Esophagus squamous epithelium (tissue), 5 donors: ENCODE results near the gene MUSK. TPM values are rescaled to one million over a fixed set of nuclear protein-coding genes. Genes with fewer than 3 reads are reported as not detected.

Experiments used
- DNase-seq: peaks from one replicate; lab custom pipeline; 2025; lab: John Stamatoyannopoulos, UW
- H3K27ac ChIP-seq, 4 donors: fragments of 200-600 bp; sonication (generic); one replicate each; pipeline ENCODE4 v1.5.1; 2016 to 2019; ENCODE audit warnings: mild to moderate bottlenecking in 1 of 4
- H3K27me3 ChIP-seq, 4 donors: fragments of 200-600 bp; sonication (generic); 1 replicate in 3 of 4; 2 replicates in 1 of 4; pipeline versions ENCODE4 v1.5.1 to v1.6.0; 2017 to 2021; ENCODE audit warnings: antibody characterized with exemption in 1 of 4
- H3K36me3 ChIP-seq, 3 donors: fragments of 200-600 bp; sonication (generic); one replicate each; pipeline ENCODE4 v1.5.1; 2016 to 2019
- H3K4me1 ChIP-seq, 3 donors: fragments of 200-600 bp; sonication (generic); one replicate each; pipeline ENCODE4 v1.5.1; 2017 to 2019
- H3K4me3 ChIP-seq, 4 donors: fragments of 200-600 bp; sonication (generic); 1 replicate in 3 of 4; 2 replicates in 1 of 4; pipeline ENCODE4 v1.5.1; 2016 to 2019; ENCODE audit warnings: mild to moderate bottlenecking in 2 of 4, moderate library complexity in 1 of 4
- H3K9me3 ChIP-seq, 3 donors: fragments of 200-600 bp; sonication (generic); one replicate each; pipeline ENCODE4 v1.5.1; 2016 to 2019
- CTCF ChIP-seq, 6 experiments: fragments of 450-650 bp in 4 of 6; fragments of 200-600 bp in 2 of 6; sonication (generic) in 2 of 6; IDR thresholded peaks; one replicate each; pipeline ENCODE4 v1.5.1; 2016 to 2019; ENCODE audit warnings: antibody characterized with exemption in 6 of 6, mild to moderate bottlenecking in 4 of 6, moderate library complexity in 4 of 6
- POLR2A ChIP-seq, 4 donors: fragments of 450-650 bp; IDR thresholded peaks; one replicate each; pipeline ENCODE4 v1.6.1; 2017; ENCODE audit warnings: antibody characterized with exemption in 4 of 4, mild to moderate bottlenecking in 4 of 4, moderate library complexity in 3 of 4
- WGBS, 2 donors: methylation state at CpG; one replicate each; pipeline ENCODE4 v1.1.5; 2018; 5-methylcytosine and 5-hydroxymethylcytosine counted together
- intact Hi-C: fragments of 100-400 bp; cut with DNase I; formaldehyde crosslinking; loops from one replicate; pipeline ENCODE4 v1.15.0; 2022
- total RNA-seq, 4 donors: library from RNA; depleted of rRNA; stranded (reverse); fragments of >200 nt; gene quantifications; one replicate each; pipeline ENCODE4 v1.1.0, GENCODE V29; 2016
- donor health status: DM: yes; HTN: yes; CAD: no.

Gene MUSK
- total RNA-seq, 4 donors from 2014 or later, result 0.15 to 10.1 (median 1.5) TPM

- no peak overlapping the region for H3K4me3 ChIP-seq
- H3K36me3 ChIP-seq, result no peaks in the 10 kb centered on the region
- TF ChIP-seq CTCF (IDR thresholded peaks at IDR 0.05) (no peak), POLR2A (IDR thresholded peaks at IDR 0.05) (no peak)
- intact Hi-C loops, result no loop called here
- no peaks in the 10 kb centered on the region for H3K27me3 ChIP-seq
- WGBS, 2 donors, result 58 to 77% methylated on average over 2 of the region's 2 CpGs
- H3K27ac ChIP-seq, result no peak overlapping the region
- DNase-seq, result no peak
- no peaks in the 10 kb centered on the region for H3K4me1 ChIP-seq
- no peaks in the 10 kb centered on the region for H3K9me3 ChIP-seq
Measured at GRCh38 chr9:110731437-110732028, 62.9 kb downstream of the MUSK start.

- Histone ChIP-seq H3K4me3 (no peak overlapping the region), H3K27me3 (no peaks in the 10 kb centered on the region), H3K4me1 (peaks cover 0 to 19% (median 6%) of the 10 kb centered on the region in 3 donors), H3K9me3 (no peaks in the 10 kb centered on the region), H3K36me3 (no peaks in the 10 kb centered on the region), H3K27ac (no peak overlapping the region)
- intact Hi-C loops, result no loop called here
- no peak for DNase-seq
- no peak for TF ChIP-seq CTCF (IDR thresholded peaks at IDR 0.05)
- TF ChIP-seq POLR2A (IDR thresholded peaks at IDR 0.05), result no peak
Measured at GRCh38 chr9:110738982-110739381, 70.4 kb downstream of the MUSK start.

- peaks cover 0 to 58% (median 28%) of the 10 kb centered on the region in 3 donors for H3K4me1 ChIP-seq
- no peaks in the 10 kb centered on the region for H3K9me3 ChIP-seq
- no peak for DNase-seq
- intact Hi-C loops, result no loop called here
- no peak overlapping the region for H3K4me3 ChIP-seq
- no peaks in the 10 kb centered on the region for H3K36me3 ChIP-seq
- no peak for TF ChIP-seq CTCF (IDR thresholded peaks at IDR 0.05)
- TF ChIP-seq POLR2A (IDR thresholded peaks at IDR 0.05), result no peak
- H3K27me3 ChIP-seq, result no peaks in the 10 kb centered on the region
- H3K27ac ChIP-seq, result peak overlapping the region in 3 of 4 donors; percentile 74 to 78 (median 77)
- 21 to 30% methylated on average over 8 of the region's 8 CpGs for whole genome bisulfite sequencing, 2 donors
Measured at GRCh38 chr9:110742741-110743371, 74.3 kb downstream of the MUSK start.

- WGBS, 2 donors, result 25 to 26% methylated on average over 4 of the region's 4 CpGs
- H3K27me3 ChIP-seq, result no peaks in the 10 kb centered on the region
- no peak for DNase-seq
- TF ChIP-seq POLR2A (IDR thresholded peaks at IDR 0.05) (no peak), CTCF (IDR thresholded peaks at IDR 0.05) (no peak)
- intact Hi-C loops, result no loop called here
- H3K36me3 ChIP-seq, result no peaks in the 10 kb centered on the region
- no peak overlapping the region for H3K4me3 ChIP-seq
- peak overlapping the region; percentile 60 to 83 (median 76) for H3K27ac ChIP-seq
- H3K9me3 ChIP-seq, result no peaks in the 10 kb centered on the region
- H3K4me1 ChIP-seq, result peaks cover 0 to 75% (median 34%) of the 10 kb centered on the region in 3 donors
Measured at GRCh38 chr9:110744715-110745384, 76.3 kb downstream of the MUSK start.

- TF ChIP-seq CTCF (IDR thresholded peaks at IDR 0.05) (no peak), POLR2A (IDR thresholded peaks at IDR 0.05) (no peak)
- intact Hi-C loops, result no loop called here
- H3K27ac ChIP-seq, result peak overlapping the region; percentile 47 to 78 (median 59)
- 12 to 20% methylated on average over 1 of the region's 1 CpG for WGBS, 2 donors
- no peaks in the 10 kb centered on the region for H3K9me3 ChIP-seq
- no peak overlapping the region for H3K4me3 ChIP-seq
- peaks cover 0 to 82% (median 39%) of the 10 kb centered on the region in 3 donors for H3K4me1 ChIP-seq
- no peaks in the 10 kb centered on the region for H3K36me3 ChIP-seq
- no peak for DNase-seq
- H3K27me3 ChIP-seq, result no peaks in the 10 kb centered on the region
Measured at GRCh38 chr9:110745676-110746075, 77.1 kb downstream of the MUSK start.
